ENCODE measurements around the gene TMCC3.

The TMCC3 gene

DNA sequence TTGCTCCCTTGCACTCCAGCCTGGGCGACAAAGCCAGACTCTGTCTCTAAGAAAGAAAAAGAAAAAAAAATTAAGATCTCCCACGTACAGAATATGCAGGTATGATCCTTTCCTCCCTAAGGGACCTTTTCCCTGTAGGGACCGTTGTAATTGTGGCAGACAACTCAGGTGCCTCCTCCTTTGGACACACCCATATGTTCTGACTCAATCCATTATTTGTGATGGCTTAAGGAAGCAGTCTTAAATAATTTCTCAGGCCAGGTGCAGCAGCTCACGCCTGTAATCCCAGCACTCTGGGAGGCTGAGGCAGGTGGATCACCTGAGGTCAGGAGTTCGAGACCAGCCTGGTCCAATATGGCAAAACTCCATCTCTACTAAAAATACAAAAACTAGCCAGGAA, 53.1 kb downstream of the TMCC3 start:
- Histone ChIP-seq H3K9ac (ENCODE audit: low read depth, low read length) (no peak overlapping the region), H3K27me3 (ENCODE audit: insufficient read depth, low read length, poor library complexity) (peaks cover 3% of the 10 kb centered on the region), H2AFZ (ENCODE audit: low read depth, low read length) (no peak overlapping the region), H4K20me1 (ENCODE audit: insufficient read depth, low read length) (no peaks in the 10 kb centered on the region), H3K4me2 (ENCODE audit: insufficient read depth, low read length) (no peak overlapping the region), H3K36me3 (ENCODE audit: insufficient read depth, low read length) (no peaks in the 10 kb centered on the region), H3K4me3 (ENCODE audit: low read depth in 1 of 2, low read length in 2 of 2) (no peak overlapping the region), H3K9me3 (ENCODE audit: insufficient read depth, low read length, severe bottlenecking) (no peaks in the 10 kb centered on the region), H3K79me2 (ENCODE audit: insufficient read depth, low read length) (no peaks in the 10 kb centered on the region), H3K4me1 (ENCODE audit: insufficient read depth, low read length) (peaks cover 7% of the 10 kb centered on the region; the same call in 1 of the 2 replicates), H3K27ac (ENCODE audit: low read length) (no peak overlapping the region)
- no peak for ATAC-seq (ENCODE audit: insufficient read depth, low read depth)
- no peak for DNase-seq
- TF ChIP-seq EZH2 (IDR thresholded peaks at IDR 0.05; ENCODE audit: borderline replicate concordance, low read depth, low read length, severe bottlenecking) = no peak
- TF ChIP-seq, protein P1, sequence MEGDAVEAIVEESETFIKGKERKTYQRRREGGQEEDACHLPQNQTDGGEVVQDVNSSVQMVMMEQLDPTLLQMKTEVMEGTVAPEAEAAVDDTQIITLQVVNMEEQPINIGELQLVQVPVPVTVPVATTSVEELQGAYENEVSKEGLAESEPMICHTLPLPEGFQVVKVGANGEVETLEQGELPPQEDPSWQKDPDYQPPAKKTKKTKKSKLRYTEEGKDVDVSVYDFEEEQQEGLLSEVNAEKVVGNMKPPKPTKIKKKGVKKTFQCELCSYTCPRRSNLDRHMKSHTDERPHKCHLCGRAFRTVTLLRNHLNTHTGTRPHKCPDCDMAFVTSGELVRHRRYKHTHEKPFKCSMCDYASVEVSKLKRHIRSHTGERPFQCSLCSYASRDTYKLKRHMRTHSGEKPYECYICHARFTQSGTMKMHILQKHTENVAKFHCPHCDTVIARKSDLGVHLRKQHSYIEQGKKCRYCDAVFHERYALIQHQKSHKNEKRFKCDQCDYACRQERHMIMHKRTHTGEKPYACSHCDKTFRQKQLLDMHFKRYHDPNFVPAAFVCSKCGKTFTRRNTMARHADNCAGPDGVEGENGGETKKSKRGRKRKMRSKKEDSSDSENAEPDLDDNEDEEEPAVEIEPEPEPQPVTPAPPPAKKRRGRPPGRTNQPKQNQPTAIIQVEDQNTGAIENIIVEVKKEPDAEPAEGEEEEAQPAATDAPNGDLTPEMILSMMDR (IDR thresholded peaks at IDR 0.05; ENCODE audit: borderline replicate concordance, extremely low read depth, low read length, poor library complexity, severe bottlenecking) = no peak

GRCh38 chr12:94596596-94596995, 53.8 kb downstream of the TMCC3 start:
- DNase-seq (no peak), ATAC-seq (ENCODE audit: insufficient read depth, low read depth) (no peak)
- Histone ChIP-seq H3K9ac (ENCODE audit: low read depth, low read length) (no peak overlapping the region), H3K36me3 (ENCODE audit: insufficient read depth, low read length) (no peaks in the 10 kb centered on the region), H3K9me3 (ENCODE audit: insufficient read depth, low read length, severe bottlenecking) (no peaks in the 10 kb centered on the region), H3K4me3 (ENCODE audit: low read depth in 1 of 2, low read length in 2 of 2) (no peak overlapping the region), H3K4me2 (ENCODE audit: insufficient read depth, low read length) (no peak overlapping the region), H3K79me2 (ENCODE audit: insufficient read depth, low read length) (no peaks in the 10 kb centered on the region), H4K20me1 (ENCODE audit: insufficient read depth, low read length) (no peaks in the 10 kb centered on the region), H3K4me1 (ENCODE audit: insufficient read depth, low read length) (peaks cover 7% of the 10 kb centered on the region; the same call in 1 of the 2 replicates), H2AFZ (ENCODE audit: low read depth, low read length) (no peak overlapping the region), H3K27me3 (ENCODE audit: insufficient read depth, low read length, poor library complexity) (peaks cover 3% of the 10 kb centered on the region), H3K27ac (ENCODE audit: low read length) (no peak overlapping the region)
- no peak for TF ChIP-seq EZH2 (IDR thresholded peaks at IDR 0.05; ENCODE audit: borderline replicate concordance, low read depth, low read length, severe bottlenecking)
- TF ChIP-seq, protein P1 (IDR thresholded peaks at IDR 0.05; ENCODE audit: borderline replicate concordance, extremely low read depth, low read length, poor library complexity, severe bottlenecking) = no peak

GRCh38 chr12:94595152-94595551, 55.2 kb downstream of the TMCC3 start:
- H3K4me2 ChIP-seq (ENCODE audit: insufficient read depth, low read length) = no peak overlapping the region
- H3K4me1 ChIP-seq (ENCODE audit: insufficient read depth, low read length) = peaks cover 7% of the 10 kb centered on the region; the same call in 1 of the 2 replicates
- no peak for DNase-seq
- no peaks in the 10 kb centered on the region for H3K36me3 ChIP-seq (ENCODE audit: insufficient read depth, low read length)
- H3K79me2 ChIP-seq (ENCODE audit: insufficient read depth, low read length) = no peaks in the 10 kb centered on the region
- no peak overlapping the region for H2AFZ ChIP-seq (ENCODE audit: low read depth, low read length)
- H3K9me3 ChIP-seq (ENCODE audit: insufficient read depth, low read length, severe bottlenecking) = no peaks in the 10 kb centered on the region
- TF ChIP-seq EZH2 (IDR thresholded peaks at IDR 0.05; ENCODE audit: borderline replicate concordance, low read depth, low read length, severe bottlenecking) = no peak
- TF ChIP-seq, protein P1 (IDR thresholded peaks at IDR 0.05; ENCODE audit: borderline replicate concordance, extremely low read depth, low read length, poor library complexity, severe bottlenecking) = no peak
- no peak overlapping the region for H3K4me3 ChIP-seq (ENCODE audit: low read depth in 1 of 2, low read length in 2 of 2)
- no peak overlapping the region for H3K9ac ChIP-seq (ENCODE audit: low read depth, low read length)
- peaks cover 5% of the 10 kb centered on the region for H3K27me3 ChIP-seq (ENCODE audit: insufficient read depth, low read length, poor library complexity)
- H3K27ac ChIP-seq (ENCODE audit: low read length) = no peak overlapping the region
- ATAC-seq (ENCODE audit: insufficient read depth, low read depth) = no peak
- no peaks in the 10 kb centered on the region for H4K20me1 ChIP-seq (ENCODE audit: insufficient read depth, low read length)

GRCh38 chr12:94594443-94594825, 55.9 kb downstream of the TMCC3 start:
- Histone ChIP-seq H3K27me3 (ENCODE audit: insufficient read depth, low read length, poor library complexity) (peaks cover 5% of the 10 kb centered on the region), H3K36me3 (ENCODE audit: insufficient read depth, low read length) (no peaks in the 10 kb centered on the region), H3K27ac (ENCODE audit: low read length) (no peak overlapping the region), H4K20me1 (ENCODE audit: insufficient read depth, low read length) (no peaks in the 10 kb centered on the region), H3K9ac (ENCODE audit: low read depth, low read length) (no peak overlapping the region), H3K4me3 (ENCODE audit: low read depth in 1 of 2, low read length in 2 of 2) (no peak overlapping the region), H3K79me2 (ENCODE audit: insufficient read depth, low read length) (no peaks in the 10 kb centered on the region), H2AFZ (ENCODE audit: low read depth, low read length) (no peak overlapping the region), H3K4me1 (ENCODE audit: insufficient read depth, low read length) (peaks cover 7% of the 10 kb centered on the region; the same call in 1 of the 2 replicates), H3K9me3 (ENCODE audit: insufficient read depth, low read length, severe bottlenecking) (no peaks in the 10 kb centered on the region), H3K4me2 (ENCODE audit: insufficient read depth, low read length) (no peak overlapping the region)
- TF ChIP-seq EZH2 (IDR thresholded peaks at IDR 0.05; ENCODE audit: borderline replicate concordance, low read depth, low read length, severe bottlenecking) = no peak
- TF ChIP-seq, protein P1 (IDR thresholded peaks at IDR 0.05; ENCODE audit: borderline replicate concordance, extremely low read depth, low read length, poor library complexity, severe bottlenecking) = no peak
- ATAC-seq (ENCODE audit: insufficient read depth, low read depth) (no peak), DNase-seq (no peak)
